HG02973 (cell line): Measurements from ENCODE around the gene FGFR3.
A peak's percentile ranks its signal among the peaks of the same experiment; 100 is the strongest.

ENCODE experiments used
- ATAC-seq: cut with Tn5 transposase; IDR thresholded peaks from one replicate; pipeline ENCODE4 v1.9.1; 2021; ENCODE audit warnings: moderate library complexity; ENCODE audit not compliant: unreplicated experiment

The FGFR3 gene

DNA sequence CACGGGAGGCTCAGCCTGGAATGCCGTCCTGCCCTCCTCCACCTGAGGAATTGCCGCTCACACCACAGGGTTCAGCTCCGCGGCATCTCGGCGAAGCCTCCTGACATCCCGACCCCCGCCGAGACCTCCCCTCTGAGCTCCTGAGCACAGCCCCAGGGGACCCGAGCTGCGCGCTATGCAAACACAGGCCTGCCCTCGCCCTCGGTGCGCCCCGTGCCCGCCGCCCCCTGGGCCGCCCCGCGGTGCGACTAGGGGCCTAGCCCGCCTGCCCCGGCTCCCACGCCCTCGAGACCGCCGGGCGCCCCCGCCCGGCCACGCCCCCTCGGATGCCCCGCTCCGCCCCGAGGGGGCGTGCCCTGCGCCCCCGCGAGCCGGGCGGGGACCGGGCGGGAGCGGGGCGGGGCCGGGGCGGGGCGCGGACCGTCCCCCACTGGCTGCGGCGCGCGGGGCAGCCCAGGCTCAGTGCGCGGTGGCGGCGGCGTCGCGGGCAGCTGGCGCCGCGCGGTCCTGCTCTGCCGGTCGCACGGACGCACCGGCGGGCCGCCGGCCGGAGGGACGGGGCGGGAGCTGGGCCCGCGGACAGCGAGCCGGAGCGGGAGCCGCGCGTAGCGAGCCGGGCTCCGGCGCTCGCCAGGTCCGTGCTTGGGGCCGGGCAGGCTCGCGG, at the start of gene FGFR3:
Gene FGFR3 (plus strand): TSS at position 462 of the 664 bp plus-strand sequence. CDS start 642 bp downstream, outside the sequence.
- ATAC-seq: peak; percentile 39

DNA sequence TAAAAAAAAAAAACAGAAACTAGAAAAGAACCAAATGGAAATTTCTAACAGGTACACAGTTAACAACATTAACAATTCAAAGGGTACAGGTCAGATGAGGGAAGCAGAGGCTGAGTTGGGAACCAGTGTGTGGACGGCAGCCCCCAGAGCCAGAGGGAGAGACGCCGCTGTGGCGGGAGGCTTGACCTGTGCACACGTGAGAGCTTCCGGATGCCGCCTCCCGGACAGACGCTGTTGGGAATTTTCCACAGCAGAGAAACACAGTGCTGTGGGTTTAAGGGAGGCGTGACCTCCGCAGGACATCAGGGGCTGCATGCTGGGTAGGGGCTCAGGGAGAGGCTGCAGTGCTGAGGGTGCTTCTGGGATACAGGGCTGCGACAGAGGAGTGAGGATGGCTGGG, 49.5 kb upstream of the FGFR3 start:
- ATAC-seq: no peak

DNA sequence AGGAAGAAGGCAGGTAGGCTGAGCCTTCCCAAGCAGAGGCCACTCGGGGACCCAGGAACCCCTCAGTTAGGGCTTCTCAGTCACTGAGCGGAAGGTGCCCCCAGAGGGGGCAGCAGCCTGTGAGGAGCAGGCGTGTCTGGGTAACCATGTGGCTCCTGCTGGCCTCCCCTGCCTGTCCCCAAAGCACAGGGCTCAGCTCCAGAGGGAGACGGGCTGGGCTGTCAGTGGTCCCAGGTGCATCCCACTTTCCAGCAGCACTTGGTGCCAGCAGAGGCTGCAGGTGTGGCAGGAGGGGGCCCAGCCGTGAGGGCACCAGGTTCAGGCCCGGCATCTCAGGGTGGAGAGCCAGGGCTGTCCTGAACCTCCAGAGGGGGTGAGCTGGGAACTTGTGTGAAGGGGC, 49.1 kb upstream of the FGFR3 start:
- no peak for ATAC-seq

DNA sequence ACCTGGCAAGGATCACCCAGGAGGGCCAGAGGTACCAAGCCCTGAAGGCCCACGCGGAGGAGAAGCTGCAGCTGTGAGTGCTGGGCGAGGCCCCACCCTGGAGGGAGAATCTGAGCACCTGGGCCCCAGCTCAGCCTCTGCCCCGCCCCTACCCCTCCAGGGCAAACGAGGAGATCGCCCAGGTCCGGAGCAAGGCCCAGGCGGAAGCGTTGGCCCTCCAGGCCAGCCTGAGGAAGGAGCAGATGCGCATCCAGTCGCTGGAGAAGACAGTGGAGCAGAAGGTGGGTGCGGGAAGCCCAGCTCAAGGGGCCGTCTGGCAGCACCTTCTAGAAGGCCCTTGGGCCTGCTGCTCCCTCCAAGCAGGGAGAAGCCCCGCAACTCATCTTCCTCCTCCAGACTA, 48.5 kb upstream of the FGFR3 start:
- no peak for ATAC-seq

DNA sequence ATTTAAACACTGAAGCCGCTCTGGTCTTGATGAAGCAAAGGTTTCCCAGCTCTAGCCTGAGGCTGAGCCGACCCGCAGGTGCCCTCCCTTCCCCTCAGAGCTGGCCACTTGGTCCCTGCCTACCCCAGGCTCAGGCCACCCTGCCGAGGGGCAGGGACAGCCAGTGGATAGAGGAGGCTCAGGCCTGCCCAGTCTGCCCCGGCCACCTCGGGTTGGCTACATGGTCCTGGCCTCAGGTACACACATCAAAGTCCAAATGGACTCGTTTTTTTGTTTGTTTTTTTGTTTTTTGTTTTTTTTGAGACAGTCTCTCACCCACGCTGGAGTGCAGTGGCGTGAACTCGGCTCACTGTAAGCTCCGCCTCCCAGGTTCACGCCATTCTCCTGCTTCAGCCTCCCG, 47.9 kb upstream of the FGFR3 start:
- ATAC-seq: no peak

DNA sequence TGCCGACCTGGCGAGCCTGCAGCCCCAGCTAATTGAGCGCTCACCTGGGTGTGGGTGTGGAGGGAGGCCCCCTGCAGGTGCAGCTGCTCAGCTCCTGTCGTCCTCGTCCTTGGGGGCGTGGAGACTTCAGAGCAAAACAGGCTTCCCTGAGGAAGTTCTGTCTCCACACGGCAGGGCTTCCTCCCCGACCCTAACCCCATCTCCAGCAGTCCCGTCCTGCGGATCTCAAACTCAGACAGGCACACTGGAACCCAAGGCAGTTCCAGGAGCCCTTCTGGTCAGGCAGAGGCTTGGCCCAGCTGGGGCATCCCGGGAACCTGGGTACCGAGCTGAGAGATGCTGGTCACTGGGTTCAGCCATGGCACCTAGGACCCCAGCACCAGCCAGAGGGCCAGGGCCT, 47.4 kb upstream of the FGFR3 start:
- ATAC-seq: no peak

DNA sequence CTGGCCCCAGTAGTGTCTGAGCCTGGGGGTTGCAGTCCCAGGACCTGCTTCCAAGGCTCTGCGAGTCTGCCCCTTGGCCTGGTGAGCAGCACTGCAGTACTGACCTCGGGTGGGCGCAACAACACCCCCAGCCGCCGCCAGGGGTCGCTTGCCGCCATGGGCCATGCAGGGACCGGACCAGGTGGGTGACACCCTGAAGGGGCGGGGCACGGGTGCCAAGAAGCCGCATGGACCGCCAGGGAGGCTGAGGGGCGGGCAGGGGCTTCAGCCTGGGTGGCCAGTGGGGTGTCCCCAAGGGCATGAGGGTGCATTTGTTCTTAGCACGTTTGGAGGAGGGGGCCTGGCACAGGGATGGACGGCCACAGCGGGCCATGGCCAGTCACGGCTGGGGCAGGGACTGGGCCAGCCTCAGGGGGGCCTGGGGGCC, 46.8 kb upstream of the FGFR3 start:
- no peak for ATAC-seq

DNA sequence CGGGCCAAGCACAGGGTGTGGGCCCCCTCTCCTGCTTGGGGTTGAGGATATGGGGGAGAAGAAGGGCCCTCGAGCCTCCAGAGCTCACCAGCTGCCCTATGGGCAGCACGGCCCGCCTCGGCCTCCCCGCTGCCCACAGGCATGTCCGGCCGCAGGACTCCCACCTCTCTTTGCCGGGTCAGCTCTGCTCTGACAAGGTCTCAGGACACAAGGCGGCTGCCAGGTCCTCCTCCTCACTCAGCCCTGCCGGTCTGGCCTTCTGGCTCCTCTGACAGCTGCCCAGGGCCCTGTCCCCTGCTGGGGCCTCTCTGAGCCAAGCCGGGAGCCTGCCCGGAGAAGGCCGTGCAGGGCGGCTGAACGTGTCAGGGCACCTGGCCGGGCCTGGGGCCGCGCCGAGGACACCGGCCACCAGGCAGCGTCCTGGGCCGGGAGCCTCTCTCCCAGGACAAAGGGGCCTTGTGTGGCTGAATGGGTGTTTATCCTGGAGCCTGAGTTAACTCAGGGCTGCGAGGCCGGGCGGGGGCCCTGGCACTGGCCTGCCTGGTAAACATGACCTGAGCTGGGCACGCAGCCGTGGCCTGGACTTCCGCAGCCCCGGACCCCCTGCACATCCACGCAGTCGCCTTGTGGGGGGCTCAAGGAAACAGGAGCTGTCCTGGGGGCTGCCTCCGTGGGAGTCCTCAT, 46.0 kb upstream of the FGFR3 start:
- no peak for ATAC-seq

DNA sequence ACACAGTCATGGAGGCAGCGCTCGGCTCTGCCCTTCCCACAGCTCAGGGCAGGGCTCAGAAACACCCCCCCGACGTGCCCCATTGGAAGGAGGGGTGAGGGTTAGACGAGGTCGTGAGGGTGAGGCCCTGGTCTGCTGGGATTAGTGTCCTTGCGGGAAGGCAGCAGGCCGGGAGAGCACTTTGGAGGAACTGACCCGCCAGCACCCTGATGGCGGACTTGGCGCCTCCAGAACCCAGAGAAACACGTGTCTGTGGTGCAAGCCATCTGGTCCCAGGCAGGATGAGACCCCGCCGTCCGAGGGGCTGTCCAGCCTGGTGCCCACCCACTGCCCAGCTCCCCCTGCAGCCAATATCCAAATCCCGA, 45.5 kb upstream of the FGFR3 start:
- no peak for ATAC-seq

DNA sequence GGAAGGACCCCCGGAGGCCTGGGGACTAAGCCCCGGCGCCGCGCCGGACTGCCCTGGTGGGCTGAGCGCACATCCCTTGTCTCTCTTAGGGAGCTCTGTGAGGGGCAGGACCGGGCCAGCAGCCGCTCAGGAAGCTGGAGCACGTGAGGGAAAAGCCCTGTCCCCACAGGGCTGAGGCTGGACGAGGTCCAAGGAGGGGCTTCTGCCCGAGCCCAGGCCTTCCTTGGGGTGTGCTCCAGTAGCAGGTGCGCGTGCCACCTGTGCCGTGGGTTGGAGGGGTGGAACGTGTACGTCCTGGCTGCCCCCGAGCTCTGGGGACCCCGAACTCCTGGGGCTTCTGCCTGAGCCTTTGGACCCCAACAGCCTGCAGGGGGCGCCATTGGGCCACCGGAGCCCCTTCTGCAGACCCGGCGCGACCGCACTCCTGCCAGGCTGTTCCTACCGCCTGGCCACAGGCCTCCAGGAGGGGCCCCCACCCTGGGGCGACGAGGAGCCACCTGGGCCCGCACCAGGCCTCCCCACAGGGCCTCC, 44.6 kb upstream of the FGFR3 start:
- no peak for ATAC-seq

DNA sequence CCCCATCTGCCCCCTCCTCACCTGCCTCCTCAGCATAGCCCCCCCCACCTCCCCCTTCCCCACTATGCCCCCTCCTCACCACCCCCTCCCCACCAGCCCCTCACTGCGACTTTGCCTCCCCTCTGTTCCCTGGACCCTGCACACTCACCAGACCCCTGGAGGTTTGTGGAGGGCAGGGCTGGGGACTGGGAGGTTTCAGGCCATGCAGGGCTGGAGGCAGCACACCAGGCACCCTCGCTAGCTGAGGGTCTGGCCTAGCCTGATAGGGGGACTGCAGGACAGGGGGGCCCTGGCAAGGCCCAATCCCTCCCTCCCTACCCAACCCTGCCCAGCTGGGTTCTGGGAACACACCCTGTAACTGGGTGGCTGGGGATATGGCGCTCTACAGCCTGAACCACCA, 43.7 kb upstream of the FGFR3 start:
- ATAC-seq: no peak

DNA sequence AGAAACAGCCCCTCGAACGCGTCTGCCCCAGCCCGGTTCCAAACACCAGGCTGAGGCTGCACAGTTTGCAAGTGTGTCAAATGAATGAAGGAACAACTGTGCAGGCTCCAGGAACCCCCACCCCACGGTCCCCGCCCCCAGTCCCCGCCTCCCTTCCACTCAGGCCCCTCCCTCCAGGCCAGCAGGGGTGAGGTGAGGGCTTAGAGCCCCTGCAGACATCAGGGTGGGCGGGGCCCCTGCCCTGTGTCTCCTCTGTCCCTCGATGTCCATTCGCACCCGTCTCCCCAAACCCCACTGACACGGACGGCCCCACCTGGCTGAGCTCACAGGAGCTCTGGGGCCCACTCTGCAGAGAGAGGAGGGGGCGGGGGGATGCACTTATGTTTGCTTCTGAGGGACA, 43.3 kb upstream of the FGFR3 start:
- no peak for ATAC-seq

DNA sequence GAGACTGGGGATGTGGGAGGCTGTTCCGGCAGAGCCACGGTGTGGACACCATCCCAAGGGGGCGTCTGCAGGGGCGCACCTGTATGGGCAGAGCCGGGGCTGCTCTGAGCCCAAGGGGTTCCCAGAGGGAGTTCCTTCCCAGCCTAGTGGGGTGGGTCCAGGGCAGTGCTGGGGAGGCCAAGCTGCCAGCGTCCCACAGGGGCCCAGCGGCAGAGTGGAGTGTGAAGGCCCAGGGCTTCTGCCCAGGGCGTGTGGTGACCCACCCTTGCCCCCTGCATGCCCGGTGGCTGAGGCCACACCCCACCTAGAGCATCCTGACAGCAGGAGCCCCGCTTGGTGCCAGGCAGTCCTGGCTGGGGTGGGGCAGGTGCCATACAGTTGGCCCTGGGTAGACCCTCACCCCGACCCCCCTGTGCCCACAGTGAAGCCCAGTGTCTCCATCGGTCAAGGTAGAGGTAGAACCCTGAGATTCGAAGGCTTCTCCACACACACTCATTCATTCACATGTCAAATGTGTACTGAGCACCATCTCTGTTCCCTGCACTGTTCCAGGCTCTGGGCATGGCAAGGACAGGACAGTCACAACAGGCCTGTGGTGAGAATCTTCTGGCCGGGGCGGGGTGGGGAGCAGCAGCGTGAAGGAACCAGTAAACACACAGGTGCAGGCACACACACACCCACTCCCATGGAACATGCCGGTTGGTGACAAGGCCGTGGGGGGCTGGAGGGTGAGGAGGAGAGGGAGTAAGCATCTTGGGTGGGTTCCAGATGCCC, 42.5 kb upstream of the FGFR3 start:
- ATAC-seq: no peak

DNA sequence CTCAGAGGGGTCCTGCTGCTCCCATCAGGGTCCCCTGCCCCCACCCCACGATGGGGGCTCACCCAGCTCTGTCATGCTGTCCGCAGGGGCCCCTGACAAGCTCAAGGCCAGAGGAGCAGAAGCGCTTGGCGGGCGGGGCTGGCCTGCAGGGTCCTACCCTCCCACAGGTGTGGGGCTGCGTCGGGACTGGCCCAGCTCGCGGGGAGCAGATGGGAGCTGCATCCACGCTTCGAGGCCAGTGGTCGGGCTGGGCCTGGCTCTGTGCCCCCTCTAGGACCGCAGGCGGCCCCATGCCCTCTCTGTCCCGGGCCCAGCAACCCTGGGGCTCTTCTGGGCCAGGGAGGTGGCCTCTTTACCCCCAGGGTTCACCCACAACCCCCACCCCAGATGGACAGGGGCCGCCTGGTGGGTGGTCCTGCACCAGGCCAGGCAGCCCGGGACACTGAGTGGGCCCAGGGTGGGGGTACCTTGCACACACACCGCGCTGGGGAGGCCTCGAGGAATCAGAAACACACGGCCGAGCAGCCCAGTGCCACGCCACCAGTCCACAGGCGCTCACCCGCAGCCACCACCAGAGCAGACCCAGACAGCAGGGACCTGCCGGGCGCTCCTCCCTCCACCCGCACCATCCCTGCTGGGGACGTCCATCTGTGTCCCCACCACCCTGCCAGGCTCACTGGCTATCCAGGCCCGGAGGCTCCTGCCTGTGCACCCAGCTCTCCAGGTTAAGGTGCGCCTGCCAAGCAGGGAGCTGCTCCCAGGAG, 41.8 kb upstream of the FGFR3 start:
- ATAC-seq: no peak

DNA sequence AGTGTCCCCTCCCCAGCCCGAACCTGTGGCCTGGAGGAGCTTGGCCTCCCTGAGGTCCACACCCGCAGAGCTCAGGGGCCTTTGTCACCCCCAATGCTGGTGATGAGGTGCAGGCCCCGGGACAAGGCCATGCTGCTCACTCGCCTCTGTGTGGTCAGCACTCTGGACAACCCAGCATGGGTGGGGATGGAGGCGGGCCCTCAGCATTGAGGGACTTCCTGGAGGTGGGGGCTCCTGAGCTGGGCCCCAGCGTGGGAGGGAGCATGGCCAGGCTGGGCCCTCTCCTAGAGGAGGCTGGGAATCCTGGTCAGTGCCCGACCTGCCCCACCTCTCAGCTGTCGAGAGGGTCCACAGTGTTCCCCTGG, 41.2 kb upstream of the FGFR3 start:
- no peak for ATAC-seq

DNA sequence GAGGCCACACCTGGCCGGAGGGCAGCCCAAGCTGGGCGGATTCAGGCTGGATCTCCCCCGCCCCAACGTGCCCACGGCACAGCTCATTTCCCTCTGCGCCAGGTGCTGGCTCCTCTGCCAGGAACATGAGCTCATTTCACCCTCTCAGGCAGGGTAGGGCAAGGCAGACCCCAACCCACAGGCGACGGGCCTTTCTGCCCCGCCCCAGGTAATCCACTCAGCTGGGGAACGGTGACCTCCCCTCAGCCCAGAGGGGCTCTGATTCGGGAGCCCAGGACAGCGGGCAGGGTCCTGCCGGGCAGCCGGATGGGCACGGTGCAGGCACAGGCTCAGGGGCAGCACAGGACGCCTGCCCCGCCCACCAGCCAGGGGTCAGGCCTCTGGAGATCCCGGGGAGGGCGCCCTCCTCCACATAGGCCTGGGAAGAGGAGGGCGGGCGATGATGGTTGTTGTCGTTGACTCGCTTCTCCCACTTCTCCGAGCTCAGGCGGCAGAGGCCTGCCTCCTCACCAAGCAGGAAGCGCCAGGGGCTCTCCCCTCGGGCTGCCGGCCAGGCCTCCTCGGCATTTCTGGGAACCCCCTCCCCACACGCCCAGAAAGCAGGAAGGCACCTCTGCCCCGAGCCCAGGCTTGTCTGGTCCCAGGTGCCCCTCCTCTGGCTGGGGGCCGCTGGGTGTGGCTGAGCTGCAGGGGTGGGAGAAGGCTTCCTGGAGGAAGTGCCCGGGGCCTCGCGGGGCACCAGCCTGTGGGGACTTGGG, 40.6 kb upstream of the FGFR3 start:
- ATAC-seq: no peak

DNA sequence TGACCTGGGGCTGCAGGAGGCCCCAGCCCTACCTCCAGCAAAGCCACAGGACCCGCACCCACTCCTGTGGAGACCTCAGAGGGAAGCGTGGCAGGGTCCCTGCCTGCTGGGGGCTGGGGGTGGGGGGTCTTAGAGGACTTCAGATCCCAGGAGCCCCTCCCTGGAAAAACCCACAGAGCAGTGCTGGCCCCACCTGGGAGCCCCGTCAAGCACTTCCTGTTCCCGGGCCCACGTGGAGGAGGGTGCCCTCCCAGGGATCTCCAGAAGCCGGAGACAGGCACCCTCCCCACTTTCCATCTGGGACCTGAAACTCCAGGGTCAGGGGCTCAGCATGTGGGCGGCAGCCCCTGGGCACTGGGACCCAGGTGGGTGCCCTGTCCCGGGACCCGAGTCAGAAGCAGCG, 39.8 kb upstream of the FGFR3 start:
- ATAC-seq: no peak

DNA sequence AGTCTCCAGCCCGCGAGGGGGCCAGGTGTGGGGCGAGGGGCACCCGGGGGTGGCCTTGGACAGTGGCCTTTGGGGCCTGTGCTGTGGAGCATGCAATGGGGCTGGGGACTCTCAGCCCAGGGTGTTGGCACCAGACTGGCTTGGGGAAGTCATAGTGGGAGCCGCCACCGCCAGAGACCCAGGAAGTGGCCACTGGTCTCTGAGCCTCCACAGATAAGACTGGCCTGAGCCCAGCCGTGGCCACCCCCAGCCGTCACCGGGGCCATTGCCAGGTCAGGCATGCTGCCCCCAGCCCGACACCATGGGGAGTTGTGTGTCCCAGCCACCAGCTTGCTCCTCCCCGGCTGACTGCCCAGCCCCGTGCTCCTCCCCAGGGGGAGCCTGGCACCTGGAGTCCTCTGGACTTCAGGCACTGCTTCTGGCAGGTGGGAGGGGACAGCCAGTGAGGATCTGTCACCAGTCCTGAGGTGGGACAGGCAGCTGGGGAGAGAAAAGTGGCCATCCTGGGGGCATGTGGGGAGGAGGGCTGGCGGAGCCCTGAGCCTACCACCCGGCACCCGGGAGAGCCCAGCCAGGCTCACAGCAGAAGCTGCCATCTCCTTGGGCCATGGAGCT, 39.3 kb upstream of the FGFR3 start:
- no peak for ATAC-seq

DNA sequence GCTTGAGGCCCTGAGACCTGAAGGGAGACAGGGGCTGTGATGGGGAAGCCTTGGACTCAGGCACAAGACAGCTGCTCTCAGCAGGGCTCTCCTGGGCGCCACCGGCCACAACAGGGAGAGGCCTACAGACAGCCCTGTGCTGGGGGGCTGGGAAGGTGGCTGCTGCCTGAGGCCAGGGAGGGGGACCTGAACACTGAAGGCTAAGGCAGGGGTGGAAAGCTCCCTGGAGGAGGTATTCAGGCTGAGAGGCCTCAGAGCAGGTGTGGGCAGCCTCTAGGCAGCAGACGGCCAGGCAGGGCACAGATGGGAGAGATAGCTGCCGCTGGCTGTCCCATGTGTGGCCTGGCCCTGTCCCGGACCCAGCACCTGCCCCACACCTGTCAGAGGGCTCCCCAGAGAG, 38.8 kb upstream of the FGFR3 start:
- ATAC-seq: no peak

DNA sequence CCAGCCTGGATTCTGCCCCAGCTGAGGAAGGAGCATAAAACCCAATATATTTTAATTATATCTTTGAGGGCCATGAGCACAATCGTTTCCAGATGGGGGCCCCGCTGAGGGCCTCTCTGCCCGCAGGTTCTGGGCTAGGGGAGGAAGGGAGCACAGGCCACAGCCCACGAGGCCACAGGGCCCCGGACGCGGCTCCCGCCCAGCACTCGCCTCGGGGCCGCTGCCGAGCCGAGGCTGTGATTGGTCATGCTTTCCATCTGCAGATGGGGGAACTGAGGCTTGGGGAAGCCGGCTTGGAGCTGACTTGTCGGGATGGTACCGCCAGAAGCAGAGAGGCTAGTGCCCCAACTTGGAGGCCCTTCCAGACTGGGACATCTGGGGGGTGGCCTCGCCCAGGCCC, 37.8 kb upstream of the FGFR3 start:
- ATAC-seq: no peak
